OCI-LY1 (cell line): ENCODE data around the gene CAMK2A.

ENCODE experiments used
- H2AFZ ChIP-seq: fragments of 200-600 bp; sonication (generic), shearing (Covaris generic); 2 replicates; pipeline ENCODE4 v1.6.0; 2014; ENCODE audit warnings: antibody characterized with exemption, mild to moderate bottlenecking, low read length
- H3F3A ChIP-seq: fragments of 200-600 bp; sonication (generic), shearing (Covaris generic); 2 replicates; pipeline ENCODE4 v1.6.0; 2014; ENCODE audit warnings: mild to moderate bottlenecking, antibody characterized with exemption, low read length, moderate library complexity; ENCODE audit not compliant: insufficient read depth
- H3K27ac ChIP-seq: fragments of 200-600 bp; sonication (generic); 2 replicates; pipeline ENCODE4 v1.5.1; 2014; ENCODE audit warnings: low read length, mixed run types, mild to moderate bottlenecking, low read depth; ENCODE audit not compliant: poor library complexity, severe bottlenecking
- H3K27me3 ChIP-seq: fragments of 200-600 bp; sonication (generic); 2 replicates; pipeline ENCODE4 v1.6.0; 2014; ENCODE audit warnings: antibody characterized with exemption, mild to moderate bottlenecking, low read length, moderate library complexity; ENCODE audit not compliant: insufficient read depth
- H3K36me3 ChIP-seq: fragments of 200-600 bp; sonication (generic); 2 replicates; pipeline ENCODE4 v1.6.1; 2014; ENCODE audit warnings: mild to moderate bottlenecking, antibody characterized with exemption, low read length, moderate library complexity, mixed read lengths; ENCODE audit not compliant: insufficient read depth
- H3K4me1 ChIP-seq: fragments of 200-600 bp; sonication (generic); 2 replicates; pipeline ENCODE4 v1.5.1; 2014; ENCODE audit warnings: mild to moderate bottlenecking, low read length, moderate library complexity; ENCODE audit not compliant: insufficient read depth, severe bottlenecking
- H3K4me2 ChIP-seq: fragments of 200-600 bp; sonication (generic), shearing (Covaris generic); 2 replicates; pipeline ENCODE4 v1.6.1; 2014; ENCODE audit warnings: low read length
- H3K4me3 ChIP-seq: fragments of 200-600 bp; sonication (generic); 2 replicates; pipeline ENCODE4 v1.5.1; 2014; ENCODE audit warnings: low read length, low read depth, mild to moderate bottlenecking, mixed read lengths; ENCODE audit not compliant: poor library complexity, severe bottlenecking
- H3K79me2 ChIP-seq: fragments of 200-600 bp; shearing (Covaris generic); 2 replicates; pipeline ENCODE4 v1.6.1; 2016; ENCODE audit warnings: mixed run types, low read length, mixed read lengths; ENCODE audit not compliant: insufficient read depth
- H3K9ac ChIP-seq: fragments of 200-600 bp; sonication (generic), shearing (Covaris generic); 2 replicates; pipeline ENCODE4 v1.6.1; 2014; ENCODE audit warnings: mild to moderate bottlenecking, low read length, mixed read lengths
- H3K9me2 ChIP-seq: fragments of 200-600 bp; sonication (generic), shearing (Covaris generic); 2 replicates; pipeline ENCODE4 v1.6.1; 2014; ENCODE audit warnings: low read depth, mild to moderate bottlenecking, low read length, mixed read lengths
- H3K9me3 ChIP-seq: fragments of 200-600 bp; shearing (Covaris generic); 2 replicates; pipeline ENCODE4 v1.6.1; 2014; ENCODE audit warnings: low read length, mixed read lengths
- H4K20me1 ChIP-seq: fragments of 200-600 bp; sonication (generic), shearing (Covaris generic); 2 replicates; pipeline ENCODE4 v1.6.0; 2016; ENCODE audit warnings: mild to moderate bottlenecking, low read length; ENCODE audit not compliant: insufficient read depth
- CTCF ChIP-seq: fragments of 200-600 bp; sonication (generic), shearing (Covaris generic); IDR thresholded peaks from 2 replicates; pipeline ENCODE4 v1.5.1; 2017; ENCODE audit warnings: mild to moderate bottlenecking, antibody characterized with exemption, low read length, moderate library complexity, mixed read lengths
- EZH2 ChIP-seq: fragments of 200-600 bp; sonication (generic), shearing (Covaris generic); IDR thresholded peaks from 2 replicates; pipeline ENCODE4 v1.8.0; 2017; ENCODE audit warnings: borderline replicate concordance, mixed run types, mild to moderate bottlenecking, antibody characterized with exemption, low read length, moderate library complexity, mixed read lengths

The CAMK2A gene

GRCh38 chr5:150188146-150188842, 101.3 kb downstream of the CAMK2A start:
- Histone ChIP-seq H3K9ac (no peak overlapping the region), H3K79me2 (no peaks in the 10 kb centered on the region), H2AFZ (no peak overlapping the region), H3K9me3 (no peaks in the 10 kb centered on the region), H3K4me1 (no peaks in the 10 kb centered on the region), H3K27me3 (peaks cover 4% of the 10 kb centered on the region; the same call in 1 of the 2 replicates), H3K36me3 (no peaks in the 10 kb centered on the region), H3K27ac (no peak overlapping the region), H3F3A (no peaks in the 10 kb centered on the region), H3K4me2 (no peak overlapping the region), H3K9me2 (no peaks in the 10 kb centered on the region), H4K20me1 (no peaks in the 10 kb centered on the region), H3K4me3 (no peak overlapping the region)
- TF ChIP-seq EZH2 (no peak), CTCF (no peak)

GRCh38 chr5:150186897-150187296, 102.7 kb downstream of the CAMK2A start:
- no peaks in the 10 kb centered on the region for H3K9me2 ChIP-seq
- H3F3A ChIP-seq = no peaks in the 10 kb centered on the region
- no peak overlapping the region for H3K9ac ChIP-seq
- TF ChIP-seq EZH2 (no peak), CTCF (no peak)
- H3K4me3 ChIP-seq = no peak overlapping the region
- H3K36me3 ChIP-seq = no peaks in the 10 kb centered on the region
- 0 out of 2 replicates have a peak, but pooled peaks cover 4% of the 10 kb centered on the region for H3K27me3 ChIP-seq
- H2AFZ ChIP-seq = no peak overlapping the region
- no peak overlapping the region for H3K4me2 ChIP-seq
- H3K27ac ChIP-seq = no peak overlapping the region
- H3K4me1 ChIP-seq = no peaks in the 10 kb centered on the region
- H4K20me1 ChIP-seq = no peaks in the 10 kb centered on the region
- no peaks in the 10 kb centered on the region for H3K9me3 ChIP-seq
- H3K79me2 ChIP-seq = no peaks in the 10 kb centered on the region

- Histone ChIP-seq H3K36me3 (no peaks in the 10 kb centered on the region), H3F3A (no peaks in the 10 kb centered on the region), H3K4me1 (no peaks in the 10 kb centered on the region), H3K4me2 (no peak overlapping the region), H3K9me3 (no peaks in the 10 kb centered on the region), H3K9ac (no peak overlapping the region), H2AFZ (no peak overlapping the region), H3K27ac (no peak overlapping the region), H3K27me3 (0 out of 2 replicates have a peak, but pooled peaks cover 4% of the 10 kb centered on the region), H4K20me1 (no peaks in the 10 kb centered on the region), H3K4me3 (no peak overlapping the region), H3K79me2 (no peaks in the 10 kb centered on the region), H3K9me2 (no peaks in the 10 kb centered on the region)
- TF ChIP-seq EZH2 (no peak), CTCF (no peak)
These were observed 103.4 kb downstream of the CAMK2A start for GRCh38 chr5:150186137-150186536.
